Fibroblast of villous mesenchyme (primary cell): Measurements from ENCODE around the gene MINDY3. TPM values are rescaled to one million over a fixed set of nuclear protein-coding genes. Genes with fewer than 3 reads are reported as not detected.

Source experiments
- DNase-seq: peaks from one replicate; pipeline ENCODE4 v3.0.0-alpha.2; 2010; ENCODE audit warnings: low read depth
- H3K4me3 ChIP-seq: 2 replicates; pipeline ENCODE4 v1.5.1; 2011; ENCODE audit warnings: low read depth, mild to moderate bottlenecking, low read length
- CTCF ChIP-seq: IDR thresholded peaks from 2 replicates; pipeline ENCODE4 v1.5.1; 2012; ENCODE audit warnings: low read depth, mild to moderate bottlenecking, low read length; ENCODE audit not compliant: insufficient read depth
- total RNA-seq: library from RNA; depleted of rRNA; stranded (reverse); fragments of >200 nt; gene quantifications from 2 replicates; pipeline ENCODE4 v1.2.3, GENCODE V29; 2012

Gene MINDY3
- total RNA-seq, 1 donor, result 39.7 TPM

- DNase-seq, result peak; percentile 35
Measured at GRCh38 chr10:15824498-15824897, 35.8 kb downstream of the MINDY3 start.

GRCh38 chr10:15822131-15822530 lies 38.2 kb downstream of the MINDY3 start:
- no peak for TF ChIP-seq CTCF
- no peak overlapping the region for H3K4me3 ChIP-seq
- no peak for DNase-seq

More at GRCh38 chr10:15824498-15824897, 35.8 kb downstream of the MINDY3 start:
- no peak overlapping the region for H3K4me3 ChIP-seq
- TF ChIP-seq CTCF, result peak; percentile 40

DNA sequence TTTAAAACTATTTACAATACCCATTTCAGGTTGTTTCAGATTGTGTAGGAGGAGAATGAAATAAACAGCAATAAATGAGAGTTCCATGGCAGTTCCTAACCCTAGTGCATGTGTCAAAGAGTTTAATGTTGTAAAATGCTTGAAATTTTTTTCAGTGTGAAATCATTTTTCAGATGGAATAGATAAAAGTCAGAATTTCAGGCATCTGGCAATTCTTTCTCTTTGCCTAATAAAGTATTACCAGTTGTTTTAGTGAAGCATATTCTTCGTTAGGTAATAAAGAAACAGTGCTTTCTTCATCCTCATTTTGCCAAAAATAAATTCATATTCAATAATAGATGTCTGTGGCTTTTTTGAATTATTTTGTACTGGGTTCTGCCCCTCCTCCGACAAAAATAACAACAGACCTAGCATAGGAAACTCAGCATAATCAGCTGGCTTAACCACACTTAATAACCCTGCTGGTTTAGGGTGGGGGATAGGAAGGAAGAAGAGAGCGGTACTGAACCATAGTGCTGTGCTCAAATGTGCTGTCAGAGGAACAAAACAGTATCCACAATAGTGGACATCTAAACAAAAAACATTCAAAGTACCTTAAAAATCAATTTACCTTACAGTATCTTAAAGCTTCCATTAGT lies 39.1 kb downstream of the MINDY3 start:
- DNase-seq, result no peak

GRCh38 chr10:15817409-15818046 lies 42.8 kb downstream of the MINDY3 start:
- H3K4me3 ChIP-seq, result no peak overlapping the region
- no peak for DNase-seq
- no peak for TF ChIP-seq CTCF

More for the DNA sequence above, 39.1 kb downstream of the MINDY3 start:
- no peak overlapping the region for H3K4me3 ChIP-seq
- TF ChIP-seq CTCF, result no peak

DNA sequence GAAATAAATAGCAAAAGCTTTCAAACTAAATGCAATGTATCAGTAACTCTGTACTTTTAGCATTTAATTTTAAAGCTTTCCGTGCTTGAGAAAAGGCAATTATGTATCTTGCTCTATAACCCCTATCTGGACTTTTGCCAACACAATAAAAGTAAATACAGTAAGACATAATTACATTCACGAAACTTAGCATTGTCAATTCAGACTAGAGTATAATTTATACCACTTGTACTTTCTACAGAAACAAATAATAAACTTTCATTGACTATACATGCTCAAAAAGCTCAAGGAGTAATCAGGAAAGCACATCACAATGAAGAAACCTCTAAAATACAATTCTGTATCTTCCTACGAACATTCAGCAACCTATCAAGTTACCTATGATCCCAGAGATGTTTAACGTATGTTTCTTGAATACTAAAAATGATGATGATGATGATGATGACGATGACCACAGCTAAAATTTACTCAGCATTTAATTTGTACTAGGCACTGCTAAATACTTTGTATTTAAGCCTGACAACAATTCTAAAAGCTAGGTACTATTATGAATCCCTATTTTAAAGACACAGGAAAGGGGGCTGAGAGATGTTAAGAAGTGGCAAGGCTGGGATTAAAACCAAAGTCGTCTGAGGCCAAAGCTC lies 44.9 kb downstream of the MINDY3 start:
- no peak overlapping the region for H3K4me3 ChIP-seq
- DNase-seq, result no peak
- no peak for TF ChIP-seq CTCF

GRCh38 chr10:15814565-15814964 lies 45.7 kb downstream of the MINDY3 start:
- DNase-seq, result no peak
- no peak overlapping the region for H3K4me3 ChIP-seq
- TF ChIP-seq CTCF, result no peak
